Endothelial cell of umbilical vein (primary cell): ENCODE results near the gene RALB. TPM values are rescaled to one million over a fixed set of nuclear protein-coding genes. Genes with fewer than 3 reads are reported as not detected.

Source experiments
- BruUV-seq: library from RNA; stranded (reverse); fragments of 400-500 nt; replicated peaks from 2 replicates; lab custom pipeline; 2021; lab: Mats Ljungman, UMichigan
- CTCF ChIA-PET: fragments of 300-600, 350-600 bp; sonication (Branson Sonifier 250); formaldehyde crosslinking; loops from one replicate; lab custom pipeline; 2021; ENCODE audit warnings: antibody characterized with exemption, inconsistent platforms; lab: Charles Lee
- POLR2A ChIA-PET: fragments of 300-600, 350-600 bp; sonication (Branson Sonifier 250); formaldehyde crosslinking; loops from one replicate; lab custom pipeline; 2021; ENCODE audit warnings: antibody characterized with exemption, inconsistent platforms; lab: Charles Lee
- DNase-seq: peaks from one replicate; pipeline ENCODE4 v3.0.0-alpha.2; 2011; ENCODE audit warnings: low read depth, low spot score
- FAIRE-seq: peaks from 2 replicates; lab custom pipeline; 2011; peaks lifted over from hg19 to GRCh38; lab: Jason Lieb, UNC
- H2AFZ ChIP-seq: 2 replicates; pipeline ENCODE4 v1.6.0; 2012; ENCODE audit warnings: low read depth, low read length, control low read depth, inconsistent platforms
- H3K27ac ChIP-seq: 2 replicates; pipeline ENCODE4 v1.5.1; 2011; ENCODE audit warnings: low read depth, mild to moderate bottlenecking, control low read depth, low read length, moderate library complexity; ENCODE audit not compliant: insufficient read depth
- H3K27me3 ChIP-seq, 2 experiments: 2 replicates each; pipeline versions ENCODE4 v1.6.0 to v1.6.1; 2011; ENCODE audit warnings: low read length in 2 of 2, mixed read lengths in 1 of 2; ENCODE audit not compliant: control insufficient read depth in 2 of 2, insufficient read depth in 2 of 2
- H3K36me3 ChIP-seq, 2 experiments: 2 replicates in 1 of 2; 3 replicates in 1 of 2; pipeline ENCODE4 v1.5.1; 2011; ENCODE audit warnings: low read length in 2 of 2, mild to moderate bottlenecking in 1 of 2, moderate library complexity in 1 of 2; ENCODE audit not compliant: control insufficient read depth in 2 of 2, insufficient read depth in 2 of 2; ENCODE audit errors: extremely low read depth in 1 of 2
- H3K4me1 ChIP-seq: 3 replicates; pipeline ENCODE4 v1.5.1; 2011; ENCODE audit warnings: mild to moderate bottlenecking, low read length; ENCODE audit not compliant: control insufficient read depth, insufficient read depth; ENCODE audit errors: extremely low read depth
- H3K4me2 ChIP-seq: 2 replicates; pipeline ENCODE4 v1.6.1; 2011; ENCODE audit warnings: low read length, control low read depth, mixed read lengths; ENCODE audit not compliant: insufficient read depth
- H3K4me3 ChIP-seq, 3 experiments: fragments of 200-600 bp in 1 of 3; sonication (generic), shearing (Covaris generic) in 1 of 3; replicated peaks in 1 of 3; 2 replicates each; pipeline ENCODE4 v1.5.1; 2011 to 2016; ENCODE audit warnings: control low read depth in 3 of 3, low read length in 3 of 3, mild to moderate bottlenecking in 2 of 3, inconsistent platforms in 1 of 3, low read depth in 1 of 3, moderate library complexity in 1 of 3; ENCODE audit not compliant: insufficient read depth in 1 of 3
- H3K79me2 ChIP-seq: 2 replicates; pipeline ENCODE4 v1.6.0; 2012; ENCODE audit warnings: low read length, inconsistent platforms; ENCODE audit not compliant: control insufficient read depth, insufficient read depth
- H3K9ac ChIP-seq: replicated peaks from 2 replicates; pipeline ENCODE3; 2011; ENCODE audit warnings: low read length, control low read depth; ENCODE audit not compliant: insufficient read depth; ENCODE audit errors: extremely low read depth
- H3K9me1 ChIP-seq: replicated peaks from 3 replicates; pipeline ENCODE4 v1.6.0; 2011; ENCODE audit warnings: mild to moderate bottlenecking, low read length; ENCODE audit not compliant: control insufficient read depth, insufficient read depth; ENCODE audit errors: extremely low read depth
- H3K9me3 ChIP-seq: replicated peaks from 2 replicates; pipeline ENCODE4 v1.5.1; 2012; ENCODE audit warnings: low read length, inconsistent platforms; ENCODE audit not compliant: control insufficient read depth, insufficient read depth
- H4K20me1 ChIP-seq: replicated peaks from 2 replicates; pipeline ENCODE3; 2011; ENCODE audit warnings: mild to moderate bottlenecking, low read length; ENCODE audit not compliant: control insufficient read depth, insufficient read depth; ENCODE audit errors: extremely low read depth
- EZH2 ChIP-seq: IDR thresholded peaks from 2 replicates; pipeline ENCODE4 v1.6.1; 2012; ENCODE audit warnings: borderline replicate concordance, low read depth, mild to moderate bottlenecking, moderate library complexity, low read length, inconsistent platforms; ENCODE audit not compliant: severe bottlenecking
- FOS ChIP-seq: IDR thresholded peaks from 2 replicates; pipeline ENCODE4 v1.6.1; 2011; ENCODE audit warnings: mild to moderate bottlenecking, low read length, moderate library complexity, borderline replicate concordance; ENCODE audit not compliant: insufficient read depth
- GATA2 ChIP-seq: IDR thresholded peaks from 2 replicates; pipeline ENCODE4 v1.7.0; 2011; ENCODE audit warnings: low read depth, mild to moderate bottlenecking, moderate library complexity, mixed read lengths, low read length; ENCODE audit not compliant: insufficient read length, insufficient read depth
- JUN ChIP-seq: IDR thresholded peaks from 2 replicates; pipeline ENCODE4 v1.6.1; 2011; ENCODE audit warnings: borderline replicate concordance, low read depth; ENCODE audit not compliant: insufficient read length, insufficient read depth
- MYC ChIP-seq: IDR thresholded peaks from one replicate; pipeline ENCODE4 v1.6.1; 2011; ENCODE audit warnings: mild to moderate bottlenecking, low read depth, low read length
- POLR2A ChIP-seq: IDR thresholded peaks from 2 replicates; pipeline ENCODE4 v1.6.1; 2012; ENCODE audit warnings: low read depth, mild to moderate bottlenecking, control low read depth, low read length
- POLR2AphosphoS5 ChIP-seq: IDR thresholded peaks from 2 replicates; pipeline ENCODE4 v1.6.1; 2012; ENCODE audit warnings: low read depth, mild to moderate bottlenecking, control low read depth, low read length, moderate library complexity; ENCODE audit not compliant: insufficient read depth
- dilution Hi-C: fragments of 300-500 bp; cut with MboI; formaldehyde crosslinking; loops from one replicate; pipeline ENCODE4 v1.15.0; 2019; ENCODE audit warnings: low sequenced_read_pairs; ENCODE audit not compliant: extremely low pct_ligation_motif_present
- intact Hi-C: fragments of 100-400 bp; cut with micrococcal nuclease; formaldehyde crosslinking; loops from one replicate; pipeline ENCODE4 v1.10.0; 2022
- polyA plus RNA-seq, 4 experiments: library from polyadenylated mRNA; depleted of rRNA in 3 of 4; stranded (reverse) in 3 of 4; unstranded in 1 of 4; fragments of >200 nt; gene quantifications; 2 replicates each; pipeline versions ENCODE4 v1.2.1 to v1.2.3, GENCODE V29; 2011 to 2012; ENCODE audit warnings: missing spikeins in 1 of 4
- total RNA-seq: library from RNA; stranded (reverse); gene quantifications from 2 replicates; pipeline ENCODE4 v1.2.3, GENCODE V29; 2021

RALB gene
- total and polyA plus RNA-seq, 2 donors (not counting 3 experiments of a cell fraction or from before 2014, with no cell fraction given): 105 to 115 TPM

DNA sequence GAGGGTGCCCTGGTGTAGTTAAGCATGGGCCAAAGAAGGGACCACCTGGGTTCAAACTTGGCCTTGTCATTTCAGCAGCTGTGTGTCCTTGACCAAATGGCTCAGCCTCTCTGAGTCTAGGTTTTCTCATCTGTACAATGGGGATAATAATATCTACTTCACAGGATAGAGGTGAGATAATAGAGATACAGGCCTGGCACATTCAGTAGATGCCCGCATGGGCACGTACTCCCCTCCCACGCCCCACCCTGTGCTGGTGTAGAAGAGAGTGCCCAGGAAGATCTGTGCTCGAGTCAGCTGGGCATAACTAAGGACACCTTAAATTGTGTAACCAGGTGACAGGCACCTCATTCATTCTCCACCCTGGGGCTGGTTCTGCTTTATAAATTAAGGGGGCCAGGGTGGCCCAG, 21.1 kb upstream of the RALB start:
- H3K9me1 ChIP-seq: no peaks in the 10 kb centered on the region
- H3K27ac ChIP-seq: no peak overlapping the region
- no peak overlapping the region for H3K4me2 ChIP-seq
- FAIRE-seq (no peak), DNase-seq (no peak)
- CTCF ChIA-PET: interaction anchor here (0.7 to 2.0 kb wide), 5 partner anchors 9 to 82 kb away, joined by 3 to 5 read pairs (median 4); partner anchors contain the start of gene TMEM185B
- dilution Hi-C loops: no loop called here
- no peaks in the 10 kb centered on the region for H3K4me1 ChIP-seq
- H4K20me1 ChIP-seq: no peaks in the 10 kb centered on the region
- POLR2A ChIA-PET: interaction anchor here (1.1 kb wide), 1 partner anchor 8 kb away, joined by 4 read pairs; the partner anchor contains the start of gene TMEM185B
- H3K9me3 ChIP-seq: no peaks in the 10 kb centered on the region
- no peak overlapping the region for H3K9ac ChIP-seq
- H3K79me2 ChIP-seq: no peaks in the 10 kb centered on the region
- peaks cover 0 to 3% of the 10 kb centered on the region in 2 experiments for H3K27me3 ChIP-seq
- H3K4me3 ChIP-seq: no peak overlapping the region
- H3K36me3 ChIP-seq: no peaks in the 10 kb centered on the region
- TF ChIP-seq FOS: no peak
- no peak for TF ChIP-seq MYC
- TF ChIP-seq POLR2A: no peak
- TF ChIP-seq GATA2: no peak
- no peak for TF ChIP-seq POLR2AphosphoS5
- TF ChIP-seq JUN: no peak
- no peak for TF ChIP-seq EZH2
- BruUV-seq: no TSS peak
- intact Hi-C loops: no loop called here
- no peak overlapping the region for H2AFZ ChIP-seq
